ENCODE data around the gene C1QTNF2. TPM values are rescaled to one million over a fixed set of nuclear protein-coding genes. Genes with fewer than 3 reads are reported as not detected.

Gene C1QTNF2
- total and polyA plus RNA-seq, 10 of the 15 experiments (the other 5 are each of a cell fraction or from before 2014, with no cell fraction given) = not detected

DNA sequence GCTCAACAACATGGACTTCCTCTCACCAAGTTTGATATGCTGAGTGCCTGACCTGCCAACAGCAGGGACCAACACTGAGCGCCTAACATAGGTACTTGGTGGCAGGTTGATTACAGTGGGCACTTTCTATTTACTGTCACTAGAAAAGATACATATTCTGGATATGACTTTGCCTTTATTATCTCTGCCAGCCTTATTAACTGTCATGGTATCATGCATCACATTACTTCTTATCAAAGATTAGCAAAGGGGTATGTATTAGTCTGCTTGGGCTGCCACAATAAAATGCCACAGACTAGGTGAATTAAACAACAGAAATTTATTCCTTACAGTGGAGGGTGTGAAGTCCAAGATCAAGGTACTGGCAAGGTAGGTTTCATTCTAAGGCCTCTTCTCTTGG is 14.3 kb upstream of the C1QTNF2 start:
- WGBS (ENCODE audit: insufficient coverage, insufficient replicate concordance, low lambda C conversion rate, missing lambda C conversion rate) = 96% methylated on average over 1 of the region's 1 CpG
- Histone ChIP-seq H3K9me3 (replicated peaks; ENCODE audit: control insufficient read depth, insufficient read depth, low read length) (no peaks in the 10 kb centered on the region; the same call in 1 of the 3 replicates), H3K9ac (ENCODE audit: control insufficient read depth, insufficient read depth, low read length) (no peak overlapping the region), H3K4me3 (no peak overlapping the region), H3K79me2 (ENCODE audit: control insufficient read depth, insufficient read depth, low read length) (no peaks in the 10 kb centered on the region), H3K36me3 (ENCODE audit: control insufficient read depth in 2 of 2, insufficient read depth in 2 of 2, low read length in 1 of 2) (no peaks in the 10 kb centered on the region), H3K27me3 (replicated peaks in 1 of 2; ENCODE audit: control insufficient read depth in 2 of 2, insufficient read depth in 2 of 2, low read length in 1 of 2) (peaks cover 0 to 1% of the 10 kb centered on the region in 2 experiments; a peak in 1 of 4 replicates), H3K27ac (ENCODE audit: control insufficient read depth, insufficient read depth) (no peak overlapping the region), H3K4me2 (ENCODE audit: control insufficient read depth, insufficient read depth) (no peak overlapping the region), H4K20me1 (ENCODE audit: control insufficient read depth, insufficient read depth) (no peaks in the 10 kb centered on the region), H2AFZ (ENCODE audit: control insufficient read depth, low read depth, low read length) (no peak overlapping the region), H3K4me1 (ENCODE audit: control insufficient read depth, insufficient read depth, low read length) (no peaks in the 10 kb centered on the region)
- RAD21 ChIA-PET (ENCODE audit: unreplicated experiment) = no interaction called here
- FAIRE-seq (no peak), ATAC-seq (no peak), DNase-seq (ENCODE audit: low read depth, low spot score) (no peak)
- intact Hi-C loops (cut with micrococcal nuclease; ENCODE audit: unreplicated experiment) = no loop called here
- CTCF ChIA-PET = interaction anchor here (0.6 to 1.2 kb wide), 2 partner anchors 9 to 498 kb away, joined by 3 to 6 read pairs; no protein-coding TSS in a partner anchor
- in situ Hi-C loops (cut with MboI) = no loop called here
- SMC1A ChIA-PET (ENCODE audit: uncharacterized antibody, unreplicated experiment) = no interaction called here
- POLR2A ChIA-PET = no interaction called here
- no TSS peak for BruUV-seq (replicated peaks)
- TF ChIP-seq RAD51 (IDR thresholded peaks at IDR 0.05) (no peak), CEBPZ (IDR thresholded peaks at IDR 0.05; ENCODE audit: low read depth, low read length) (no peak), CUX1 (IDR thresholded peaks at IDR 0.05; ENCODE audit: insufficient replicate concordance, low read depth, low read length) (no peak), CBFB (IDR thresholded peaks at IDR 0.05; ENCODE audit: low read depth) (no peak), E4F1 (IDR thresholded peaks at IDR 0.05; ENCODE audit: borderline replicate concordance, partially characterized antibody) (no peak), IKZF1 (conservative IDR thresholded peaks at IDR 0.05) (no peak), FOXM1 (IDR thresholded peaks at IDR 0.05; ENCODE audit: low read depth, low read length) (no peak), MTA2 (IDR thresholded peaks at IDR 0.05; ENCODE audit: low read depth) (no peak), BACH1 (IDR thresholded peaks at IDR 0.05; ENCODE audit: borderline replicate concordance) (no peak), PAX5 (IDR thresholded peaks at IDR 0.05; ENCODE audit: borderline replicate concordance, low read depth, low read length) (no peak), POLR2AphosphoS2 (IDR thresholded peaks at IDR 0.05; ENCODE audit: low read depth, low read length) (no peak)
- TF ChIP-seq, protein P1, sequence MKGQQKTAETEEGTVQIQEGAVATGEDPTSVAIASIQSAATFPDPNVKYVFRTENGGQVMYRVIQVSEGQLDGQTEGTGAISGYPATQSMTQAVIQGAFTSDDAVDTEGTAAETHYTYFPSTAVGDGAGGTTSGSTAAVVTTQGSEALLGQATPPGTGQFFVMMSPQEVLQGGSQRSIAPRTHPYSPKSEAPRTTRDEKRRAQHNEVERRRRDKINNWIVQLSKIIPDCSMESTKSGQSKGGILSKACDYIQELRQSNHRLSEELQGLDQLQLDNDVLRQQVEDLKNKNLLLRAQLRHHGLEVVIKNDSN (IDR thresholded peaks at IDR 0.05; ENCODE audit: borderline replicate concordance, extremely low read length, insufficient read depth, low read depth, low read length) = no peak

Data from GM12878 (cell line).